Stimulated activated CD8-positive, alpha-beta memory T cell treated with anti-CD3 and anti-CD28 coated beads, Interleukin-7, amount 100 ng/mL, for 1 hour (primary cell): ENCODE measurements around the gene RAB3A.

Source experiments
- DNase-seq, 2 donors: peaks; one replicate each; pipeline ENCODE4 v3.0.0-alpha.2; 2020; ENCODE audit warnings: low read depth in 2 of 2

Gene RAB3A

GRCh38 chr19:18203863-18204393 is at the start of gene RAB3A:
TSS of gene RAB3A (minus strand) at chr19:18204042. CDS start at chr19:18202740, 1,302 bp downstream.
- peak; percentile 97 to 99 for DNase-seq

GRCh38 chr19:18253130-18253529 is 49.3 kb upstream of the RAB3A start:
- no peak for DNase-seq

GRCh38 chr19:18252370-18252717 is 48.5 kb upstream of the RAB3A start:
- no peak for DNase-seq

GRCh38 chr19:18251587-18252369 is 47.9 kb upstream of the RAB3A start:
- DNase-seq: peak; percentile 61 to 82

- no peak for DNase-seq
These were observed 46.0 kb upstream of the RAB3A start for GRCh38 chr19:18249834-18250233.

GRCh38 chr19:18245297-18245696 is 41.5 kb upstream of the RAB3A start:
- no peak for DNase-seq

- no peak for DNase-seq
These were observed 35.5 kb upstream of the RAB3A start for GRCh38 chr19:18239303-18239702.

GRCh38 chr19:18234194-18234593 is 30.4 kb upstream of the RAB3A start:
- no peak for DNase-seq

GRCh38 chr19:18233224-18233825 is 29.5 kb upstream of the RAB3A start:
- DNase-seq: peak in 1 of 2 donors; percentile 24

GRCh38 chr19:18232540-18233223 is 28.8 kb upstream of the RAB3A start:
- DNase-seq: no peak

GRCh38 chr19:18231775-18232174 is 27.9 kb upstream of the RAB3A start:
- no peak for DNase-seq

- DNase-seq: no peak
These were observed 27.3 kb upstream of the RAB3A start for GRCh38 chr19:18230941-18231734.

GRCh38 chr19:18229915-18230314 is 26.1 kb upstream of the RAB3A start:
- no peak for DNase-seq

- DNase-seq: no peak
These were observed 25.6 kb upstream of the RAB3A start for GRCh38 chr19:18229474-18229873.

GRCh38 chr19:18227781-18228271 is 24.0 kb upstream of the RAB3A start:
- DNase-seq: no peak

- DNase-seq: no peak
These were observed 23.3 kb upstream of the RAB3A start for GRCh38 chr19:18226956-18227780.

GRCh38 chr19:18225702-18226468 is 22.0 kb upstream of the RAB3A start, which contains the start of gene PDE4C:
TSS of gene PDE4C (minus strand) at chr19:18226438. CDS start at chr19:18226415, 23 bp downstream.
- no peak for DNase-seq

- no peak for DNase-seq
These were observed 21.5 kb upstream of the RAB3A start for GRCh38 chr19:18225355-18225701.

- peak; percentile 49 to 61 for DNase-seq
These were observed 20.9 kb upstream of the RAB3A start for GRCh38 chr19:18224525-18225354.
